Motor neuron (in vitro differentiated cells): Measurements from ENCODE around the gene RAB6A. TPM values are rescaled to one million over a fixed set of nuclear protein-coding genes. Genes with fewer than 3 reads are reported as not detected.
"Not testable (repeated sequence)": the region's sequence is repeated elsewhere in the genome, so short reads cannot be mapped to it uniquely, and the experiment has no call there.

ENCODE experiments used
- ATAC-seq, 8 experiments: fragments of 200-7000 bp; cut with Tn5 transposase; replicated peaks in 6 of 8; 2 replicates each; pipeline ENCODE4 v1.8.0; 2021; ENCODE audit warnings: mild to moderate bottlenecking in 8 of 8, moderate library complexity in 8 of 8
- H3K27ac ChIP-seq, 2 donors: fragments of 250-450 bp; sonication (Bioruptor Pico); 2 replicates each; pipeline ENCODE4 v1.9.0; 2021; ENCODE audit warnings: antibody characterized with exemption in 2 of 2, mild to moderate bottlenecking in 2 of 2, moderate library complexity in 1 of 2
- H3K4me1 ChIP-seq, 2 donors: fragments of 250-450 bp; sonication (Bioruptor Pico); replicated peaks in 1 of 2; 2 replicates each; pipeline ENCODE4 v1.6.1; 2021; ENCODE audit warnings: antibody characterized with exemption in 2 of 2, mild to moderate bottlenecking in 2 of 2, moderate library complexity in 1 of 2
- H3K4me3 ChIP-seq, 5 donors: fragments of 250-450 bp; sonication (Bioruptor Pico); 2 replicates each; pipeline ENCODE4 v1.9.0; 2021; ENCODE audit warnings: antibody characterized with exemption in 5 of 5, mild to moderate bottlenecking in 5 of 5, moderate library complexity in 4 of 5
- WGBS, 10 experiments: fragments of 450-650 bp; shearing (Covaris generic); methylation state at CpG; one replicate each; pipeline ENCODE4 v1.0.0; 2022; 5-methylcytosine and 5-hydroxymethylcytosine counted together
- in situ Hi-C, 9 experiments: fragments of 400-800 bp; cut with MboI; loops; one replicate each; pipeline ENCODE4 v1.15.0; 2021; ENCODE audit warnings: low sequenced_read_pairs in 9 of 9, low pct_unique_long_range_greater_than_20kb in 2 of 9; ENCODE audit not compliant: unreplicated experiment in 9 of 9
- total RNA-seq, 8 experiments: library from RNA; unstranded; fragments of 300-600 nt; gene quantifications; 2 replicates each; pipeline versions ENCODE4 v1.2.3 to v1.2.4, GENCODE V29; 2022

The RAB6A gene
- total RNA-seq, 8 experiments from 2014 or later, result 61.5 to 173 (median 100) TPM

GRCh38 chr11:73734993-73735392 lies 25.9 kb downstream of the RAB6A start:
- ATAC-seq, result peak in 3 of 8 experiments; percentile 71 to 81 (median 71)
- H3K4me3 ChIP-seq, result no peak overlapping the region
- in situ Hi-C loops, result no loop called here
- no peaks in the 10 kb centered on the region for H3K4me1 ChIP-seq
- H3K27ac ChIP-seq, result no peak overlapping the region

GRCh38 chr11:73734011-73734410 lies 26.9 kb downstream of the RAB6A start:
- ATAC-seq, H3K4me3 ChIP-seq, in situ Hi-C loops, H3K4me1 ChIP-seq, H3K27ac ChIP-seq: not testable (repeated sequence)
- WGBS, 10 experiments, result 84 to 100% (median 94%) methylated on average over 1 to 7 of the region's 8 CpGs; no CpG with 5 or more reads in 3 of the 10 experiments

- H3K4me1 ChIP-seq, ATAC-seq, in situ Hi-C loops, H3K27ac ChIP-seq, H3K4me3 ChIP-seq: not testable (repeated sequence)
- 76 to 100% (median 100%) methylated on average over 1 to 4 of the region's 7 CpGs; no CpG with 5 or more reads in 3 of the 10 experiments for WGBS, 10 experiments
Observed at GRCh38 chr11:73732936-73733335, 27.9 kb downstream of the RAB6A start.

GRCh38 chr11:73729594-73730206 lies 31.2 kb downstream of the RAB6A start:
- peak in 2 of 8 experiments; percentile 24 to 59 for ATAC-seq

GRCh38 chr11:73728000-73728399 lies 32.9 kb downstream of the RAB6A start:
- H3K4me1 ChIP-seq, result no peaks in the 10 kb centered on the region
- no peak for ATAC-seq
- in situ Hi-C loops, result no loop called here
- no peak overlapping the region for H3K27ac ChIP-seq
- 56 to 100% (median 91%) methylated on average over 1 to 2 of the region's 2 CpGs for WGBS, 10 experiments
- no peak overlapping the region for H3K4me3 ChIP-seq

More at GRCh38 chr11:73729594-73730206, 31.2 kb downstream of the RAB6A start:
- Histone ChIP-seq H3K4me3 (no peak overlapping the region), H3K4me1 (no peaks in the 10 kb centered on the region), H3K27ac (no peak overlapping the region)
- 67 to 100% (median 93%) methylated on average over 1 to 3 of the region's 3 CpGs for WGBS, 10 experiments
- in situ Hi-C loops, result no loop called here

- H3K27ac ChIP-seq, result no peak overlapping the region
- H3K4me3 ChIP-seq, result no peak overlapping the region
- WGBS, 10 experiments, result 22 to 100% (median 95%) methylated on average over 1 to 2 of the region's 2 CpGs; no CpG with 5 or more reads in 1 of the 10 experiments
- no peak for ATAC-seq
- no peaks in the 10 kb centered on the region for H3K4me1 ChIP-seq
- in situ Hi-C loops, result no loop called here
Observed at GRCh38 chr11:73726825-73727224, 34.0 kb downstream of the RAB6A start.

GRCh38 chr11:73717136-73717535 lies 43.7 kb downstream of the RAB6A start:
- Histone ChIP-seq H3K4me1 (no peaks in the 10 kb centered on the region), H3K27ac (no peak overlapping the region), H3K4me3 (no peak overlapping the region)
- ATAC-seq, result no peak
- WGBS, 10 experiments, result 80 to 100% (median 100%) methylated on average over 1 to 3 of the region's 3 CpGs; no CpG with 5 or more reads in 2 of the 10 experiments
- in situ Hi-C loops, result no loop called here

- Histone ChIP-seq H3K27ac (no peak overlapping the region), H3K4me3 (no peak overlapping the region), H3K4me1 (no peaks in the 10 kb centered on the region)
- in situ Hi-C loops, result no loop called here
- WGBS, 10 experiments, result 80 to 100% (median 89%) methylated on average over 1 of the region's 1 CpG; no CpG with 5 or more reads in 3 of the 10 experiments
- peak in 4 of 8 experiments; percentile 16 to 61 (median 48) for ATAC-seq
Observed at GRCh38 chr11:73716153-73717056, 44.5 kb downstream of the RAB6A start.

GRCh38 chr11:73715541-73715940 lies 45.3 kb downstream of the RAB6A start:
- in situ Hi-C loops, result no loop called here
- ATAC-seq, result peak in 1 of 8 experiments; percentile 84
- H3K4me3 ChIP-seq, result no peak overlapping the region
- H3K27ac ChIP-seq, result no peak overlapping the region
- no peaks in the 10 kb centered on the region for H3K4me1 ChIP-seq
- WGBS, 10 experiments, result 0 to 100% (median 92%) methylated on average over 2 of the region's 2 CpGs; no CpG with 5 or more reads in 3 of the 10 experiments

GRCh38 chr11:73710964-73711363 lies 49.9 kb downstream of the RAB6A start:
- H3K4me3 ChIP-seq, result no peak overlapping the region
- H3K4me1 ChIP-seq, result no peaks in the 10 kb centered on the region
- H3K27ac ChIP-seq, result no peak overlapping the region
- in situ Hi-C loops, result no loop called here
- 63 to 100% (median 94%) methylated on average over 1 to 3 of the region's 3 CpGs; no CpG with 5 or more reads in 3 of the 10 experiments for WGBS, 10 experiments
- no peak for ATAC-seq

- Histone ChIP-seq H3K27ac (no peak overlapping the region), H3K4me1 (no peaks in the 10 kb centered on the region), H3K4me3 (no peak overlapping the region)
- 83 to 100% methylated on average over 1 of the region's 1 CpG; no CpG with 5 or more reads in 8 of the 10 experiments for WGBS, 10 experiments
- in situ Hi-C loops, result no loop called here
- no peak for ATAC-seq
Observed at GRCh38 chr11:73705053-73705452, 55.8 kb downstream of the RAB6A start.

- no peak overlapping the region for H3K4me3 ChIP-seq
- no peak overlapping the region for H3K27ac ChIP-seq
- peak in 1 of 8 experiments; percentile 76 for ATAC-seq
- H3K4me1 ChIP-seq, result no peaks in the 10 kb centered on the region
- in situ Hi-C loops, result no loop called here
- WGBS, 10 experiments, result 49 to 100% (median 88%) methylated on average over 2 to 4 of the region's 4 CpGs
Observed at GRCh38 chr11:73693899-73694525, 66.9 kb downstream of the RAB6A start.

GRCh38 chr11:73680687-73681086 lies 80.2 kb downstream of the RAB6A start:
- in situ Hi-C loops, result no loop called here
- no peak for ATAC-seq
- Histone ChIP-seq H3K27ac (no peak overlapping the region), H3K4me3 (no peak overlapping the region), H3K4me1 (no peaks in the 10 kb centered on the region)
- WGBS, 10 experiments, result 20 to 100% (median 92%) methylated on average over 1 to 2 of the region's 2 CpGs; no CpG with 5 or more reads in 4 of the 10 experiments
